ENCODE measurements around the gene VHLL. TPM values are rescaled to one million over a fixed set of nuclear protein-coding genes. Genes with fewer than 3 reads are reported as not detected.

Gene VHLL
- total RNA-seq, 1 experiment from 2014 or later, result not detected

GRCh38 chr1:156284112-156284511 is 15.0 kb downstream of the VHLL start, which contains the start of gene TMEM79:
Gene TMEM79, plus strand, starts transcription at chr1:156284325. Its CDS starts 902 bp downstream, at chr1:156285227.
- Histone ChIP-seq H3K14ac (ENCODE audit: insufficient read depth, low read length) (no peak within 1 kb of the TSS; the same call in 1 of the 2 replicates), H4K5ac (ENCODE audit: insufficient read length, low read depth, low read length) (peak within 1 kb of the TSS; percentile 31), H3K4me1 (ENCODE audit: insufficient read depth, low read length) (no peaks in the 10 kb centered on the region), H2BK12ac (ENCODE audit: insufficient read length, low read depth, low read length) (no peak within 1 kb of the TSS), H3K4me2 (ENCODE audit: insufficient read depth, insufficient read length, low read length) (peak within 1 kb of the TSS; percentile 93), H3K9ac (ENCODE audit: extremely low read depth, insufficient read length, low read length) (peak within 1 kb of the TSS; percentile 90), H3K18ac (ENCODE audit: insufficient read length, low read depth, low read length) (no peak within 1 kb of the TSS), H4K91ac (ENCODE audit: insufficient read length, low read depth, low read length) (no peak within 1 kb of the TSS), H3K27ac (ENCODE audit: insufficient read length, low read depth, low read length) (no peak within 1 kb of the TSS), H3K56ac (ENCODE audit: insufficient read length, low read depth, low read length) (no peak within 1 kb of the TSS), H4K20me1 (ENCODE audit: control insufficient read depth, insufficient read depth, insufficient read length) (no peaks in the 10 kb centered on the region), H2BK5ac (ENCODE audit: insufficient read length, low read length) (no peak within 1 kb of the TSS), H3K27me3 (ENCODE audit: insufficient read depth, low read length) (no peaks in the 10 kb centered on the region), H2AFZ (ENCODE audit: low read length) (no peak within 1 kb of the TSS), H2BK120ac (ENCODE audit: low read depth, low read length, poor library complexity, severe bottlenecking) (no peak within 1 kb of the TSS), H3K4ac (ENCODE audit: low read depth, low read length) (no peak within 1 kb of the TSS; the same call in 1 of the 2 replicates), H3K23me2 (ENCODE audit: insufficient read length, low read depth, low read length, poor library complexity, severe bottlenecking) (peaks cover 12% of the 10 kb centered on the region), H2AK5ac (ENCODE audit: insufficient read length, low read length) (no peak within 1 kb of the TSS), H2BK15ac (ENCODE audit: low read depth, low read length) (no peak within 1 kb of the TSS), H3K9me3 (ENCODE audit: control insufficient read depth, low read depth, low read length) (no peaks in the 10 kb centered on the region), H3K23ac (ENCODE audit: insufficient read length, low read depth, low read length) (no peak within 1 kb of the TSS), H2BK20ac (ENCODE audit: low read depth, low read length, poor library complexity, severe bottlenecking) (no peak within 1 kb of the TSS), H3T11ph (ENCODE audit: low read length) (no peak within 1 kb of the TSS), H3K79me2 (ENCODE audit: insufficient read depth, low read length) (peaks cover 22% of the 10 kb centered on the region), H4K8ac (replicated peaks; ENCODE audit: insufficient read length, low read depth, low read length) (no peak within 1 kb of the TSS), H3K79me1 (ENCODE audit: insufficient read depth, low read depth, low read length, poor library complexity, severe bottlenecking) (peaks cover 2% of the 10 kb centered on the region)
- Mint-ChIP-seq H3K4me3 (peak within 1 kb of the TSS; percentile 97 to 98), H3K27me3 (ENCODE audit: low read depth) (no peaks in the 10 kb centered on the region; the same call in 1 of the 2 replicates), H3K9me3 (no peaks in the 10 kb centered on the region), H3K4me1 (peaks cover 24 to 29% of the 10 kb centered on the region in 2 experiments), H3K36me3 (ENCODE audit: insufficient read depth in 1 of 3, low read depth in 3 of 3) (peaks cover 0 to 12% (median 3%) of the 10 kb centered on the region in 3 experiments; a peak in 3 of 7 replicates), H3K27ac (peak within 1 kb of the TSS; percentile 90 to 98 (median 92))
- TF ChIP-seq CTCF (conservative IDR thresholded peaks at IDR 0.05), result no peak
- no peak for DNase-seq
- no CpG with 5 or more reads among the region's 7 CpGs for WGBS (ENCODE audit: extremely low coverage, insufficient read length, low lambda C conversion rate)
